Fibroblast of gingiva (primary cell): ENCODE data around the gene FUBP3.
"Not testable (repeated sequence)": the region's sequence is repeated elsewhere in the genome, so short reads cannot be mapped to it uniquely, and the experiment has no call there.

Source experiments
- DNase-seq: peaks from one replicate; pipeline ENCODE4 v3.0.0-alpha.2; 2011; ENCODE audit warnings: low read depth

FUBP3 gene

DNA sequence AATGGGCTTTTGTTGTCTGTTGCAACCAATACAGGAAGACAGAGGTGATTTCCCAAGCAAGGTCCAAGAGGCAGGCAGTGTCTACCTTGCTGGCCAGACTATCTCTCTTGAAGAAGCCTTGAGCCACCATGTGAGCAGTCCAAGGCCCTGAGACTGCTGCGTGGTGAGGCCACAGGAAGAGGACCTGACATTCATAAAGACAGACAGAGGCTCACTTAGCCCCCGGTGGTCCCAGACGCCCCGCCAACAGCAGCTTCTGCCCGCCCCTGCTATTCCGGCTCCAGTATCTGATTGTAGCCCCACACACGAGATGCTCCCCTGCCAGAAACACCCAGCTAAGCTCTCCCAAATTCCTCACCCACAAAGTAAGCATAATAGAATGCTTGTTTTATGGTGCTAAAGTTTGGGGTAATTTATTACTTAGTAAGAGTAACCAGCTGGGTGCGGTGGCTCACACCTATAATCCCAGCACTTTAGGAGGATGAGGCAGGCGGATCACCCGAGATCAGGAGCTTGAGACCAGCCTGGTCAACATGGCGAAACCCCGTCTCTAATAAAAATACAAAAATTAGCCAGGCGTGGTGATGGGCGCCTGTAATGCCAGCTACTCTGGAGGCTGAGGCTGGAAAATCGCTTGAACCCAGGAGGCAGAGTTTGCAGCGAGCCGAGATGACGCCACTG is 22.8 kb upstream of the FUBP3 start:
- DNase-seq = no peak

DNA sequence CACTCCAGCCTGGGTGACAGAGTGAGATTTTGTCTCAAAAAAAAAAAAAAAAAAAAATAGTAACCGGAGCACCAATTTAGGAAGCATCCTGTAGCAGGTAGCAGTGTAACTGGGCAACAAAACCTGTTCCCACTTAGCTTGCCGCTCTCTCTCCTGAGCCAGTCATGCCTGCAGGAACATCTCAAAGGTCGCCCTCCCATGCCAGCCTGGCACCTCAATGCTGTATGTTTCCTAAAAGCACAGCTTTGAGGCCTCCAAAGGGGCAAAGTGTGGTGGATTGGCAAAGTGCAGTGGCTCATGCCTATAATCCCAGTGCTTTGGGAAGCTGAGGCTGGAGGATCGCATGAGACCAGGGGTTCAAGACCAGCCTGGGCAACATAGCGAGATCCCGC is 22.3 kb upstream of the FUBP3 start:
- DNase-seq = no peak

DNA sequence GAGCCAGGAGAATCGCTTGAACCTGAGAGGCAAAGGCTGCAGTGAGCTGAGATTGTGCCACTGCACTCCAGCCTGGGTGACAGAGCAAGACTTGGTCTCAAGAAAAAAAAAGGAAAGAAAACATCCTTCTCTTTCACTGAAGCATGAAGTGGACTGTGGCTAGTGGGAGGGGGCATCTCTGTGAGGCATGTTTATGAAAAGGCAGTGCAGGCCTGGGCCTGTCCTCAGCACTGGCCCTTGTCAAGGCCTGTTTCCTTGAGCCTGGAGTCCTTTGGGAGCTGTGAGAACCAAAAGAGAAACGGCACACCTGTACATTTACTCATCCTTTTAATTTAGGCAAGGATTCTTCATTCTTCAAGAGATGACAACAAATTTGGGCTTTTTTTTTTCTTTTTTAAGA is 18.3 kb upstream of the FUBP3 start:
- no peak for DNase-seq

DNA sequence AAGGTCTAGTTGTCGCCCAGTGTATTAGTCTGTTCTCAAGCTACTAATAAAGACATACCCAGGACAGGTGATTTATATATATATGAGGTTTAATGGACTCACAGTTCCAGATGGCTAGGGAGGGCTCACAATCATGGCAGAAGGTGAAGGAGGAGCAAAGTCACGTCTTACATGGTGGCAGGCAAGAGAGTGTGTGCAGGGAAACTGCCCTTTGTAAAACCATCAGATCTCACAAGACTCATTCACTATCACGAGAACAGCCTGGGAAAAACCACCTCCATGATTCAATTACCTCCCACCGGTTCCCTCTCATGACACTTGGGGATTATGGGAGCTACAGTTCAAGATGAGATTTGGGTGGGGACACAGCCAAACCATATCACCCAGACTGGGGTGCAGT is 16.9 kb upstream of the FUBP3 start:
- DNase-seq = not testable (repeated sequence)

DNA sequence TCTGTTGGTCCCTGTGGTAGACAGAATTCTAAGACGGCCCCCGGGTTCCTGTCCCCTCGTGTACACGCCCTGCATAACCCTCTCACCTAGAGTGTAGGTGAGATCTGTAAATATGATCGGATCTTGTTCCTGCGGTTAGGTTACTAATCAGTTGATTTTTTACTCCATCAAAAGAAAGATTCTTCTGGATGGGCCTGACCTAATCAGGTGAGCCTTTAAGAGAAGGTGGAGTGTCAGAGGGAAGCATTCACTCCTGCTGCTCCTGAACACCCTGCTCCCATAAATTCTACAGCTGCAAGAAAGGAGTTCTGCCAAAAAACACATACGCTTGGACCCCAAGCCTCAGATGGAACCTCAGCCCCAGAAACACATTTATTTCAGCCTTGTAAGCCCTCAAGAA is 15.6 kb upstream of the FUBP3 start:
- no peak for DNase-seq

DNA sequence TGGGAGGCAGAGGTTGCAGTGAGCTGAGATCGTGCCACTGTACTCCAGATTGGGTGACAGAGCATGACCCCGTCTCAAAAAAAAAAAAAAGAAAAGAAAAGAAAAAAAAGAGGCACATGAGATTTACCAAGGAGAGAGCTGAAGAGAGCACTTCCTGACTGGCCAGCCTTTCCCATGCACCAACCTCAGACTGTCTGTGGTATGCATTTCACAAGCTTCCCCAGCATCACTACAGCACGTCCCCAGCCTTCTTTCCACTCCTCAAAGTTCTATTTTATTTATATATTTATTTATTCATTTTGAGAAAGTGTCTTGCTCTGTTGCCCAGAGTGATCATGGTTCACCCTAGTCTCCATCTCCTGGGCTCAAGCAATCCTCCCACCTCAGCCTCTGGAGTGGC is 13.6 kb upstream of the FUBP3 start:
- peak; percentile 12 for DNase-seq

DNA sequence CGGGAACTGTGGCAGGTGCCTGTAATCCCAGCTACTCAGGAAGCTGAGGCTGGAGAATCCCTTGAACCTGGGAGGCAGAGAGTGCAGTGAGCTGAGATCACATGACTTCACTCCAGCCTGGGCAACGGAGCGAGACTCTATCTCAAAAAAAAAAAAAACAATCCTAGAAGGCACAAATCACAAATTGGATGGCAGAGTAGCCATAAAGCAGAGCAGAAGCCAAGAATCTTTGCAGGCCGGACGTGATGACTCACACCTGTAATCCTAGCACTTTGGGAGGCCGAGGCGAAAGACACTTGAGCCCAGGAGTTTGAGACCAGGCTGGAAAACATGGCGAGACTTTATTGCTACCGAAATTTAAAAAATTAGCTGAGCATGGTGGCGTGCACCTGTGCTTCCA is 9.2 kb upstream of the FUBP3 start:
- peak; percentile 34 for DNase-seq

DNA sequence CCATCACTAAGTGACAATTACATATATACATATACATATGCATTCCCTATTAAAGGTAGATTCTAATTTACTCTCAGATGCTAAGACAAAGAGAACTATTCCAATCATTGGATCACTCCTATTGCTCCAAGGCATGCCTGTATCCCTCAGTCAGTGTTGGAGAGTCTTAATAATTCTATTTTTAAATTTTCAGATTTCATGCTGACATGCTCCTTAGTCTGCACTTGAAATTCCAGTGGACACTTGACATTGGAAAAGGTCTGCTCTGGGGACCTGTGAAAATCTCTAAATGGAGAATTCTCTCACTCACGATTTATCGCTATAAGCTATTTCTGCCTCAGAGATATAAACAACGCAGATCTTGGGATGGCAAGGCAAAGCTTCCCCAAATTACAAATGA is 3.9 kb upstream of the FUBP3 start:
- DNase-seq = no peak

DNA sequence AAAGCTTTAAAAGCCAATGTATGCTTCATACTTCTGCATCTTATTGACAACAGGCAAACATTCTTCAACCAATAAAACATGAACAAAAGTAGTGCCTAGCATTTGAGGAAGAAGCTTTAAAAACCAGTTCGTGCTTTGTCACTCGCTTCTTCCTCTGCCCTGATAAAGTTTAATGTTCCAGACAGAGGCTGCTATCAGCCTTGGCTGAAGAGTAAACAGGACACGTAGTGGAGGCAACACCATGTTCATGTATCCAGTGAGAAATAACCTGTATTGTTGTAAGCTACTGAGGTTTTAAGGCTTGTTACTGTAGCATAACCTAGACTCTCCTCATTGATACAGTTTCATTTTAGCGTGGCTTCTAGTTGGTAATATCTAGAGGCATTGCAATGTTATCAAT is 3.2 kb upstream of the FUBP3 start:
- DNase-seq = no peak

DNA sequence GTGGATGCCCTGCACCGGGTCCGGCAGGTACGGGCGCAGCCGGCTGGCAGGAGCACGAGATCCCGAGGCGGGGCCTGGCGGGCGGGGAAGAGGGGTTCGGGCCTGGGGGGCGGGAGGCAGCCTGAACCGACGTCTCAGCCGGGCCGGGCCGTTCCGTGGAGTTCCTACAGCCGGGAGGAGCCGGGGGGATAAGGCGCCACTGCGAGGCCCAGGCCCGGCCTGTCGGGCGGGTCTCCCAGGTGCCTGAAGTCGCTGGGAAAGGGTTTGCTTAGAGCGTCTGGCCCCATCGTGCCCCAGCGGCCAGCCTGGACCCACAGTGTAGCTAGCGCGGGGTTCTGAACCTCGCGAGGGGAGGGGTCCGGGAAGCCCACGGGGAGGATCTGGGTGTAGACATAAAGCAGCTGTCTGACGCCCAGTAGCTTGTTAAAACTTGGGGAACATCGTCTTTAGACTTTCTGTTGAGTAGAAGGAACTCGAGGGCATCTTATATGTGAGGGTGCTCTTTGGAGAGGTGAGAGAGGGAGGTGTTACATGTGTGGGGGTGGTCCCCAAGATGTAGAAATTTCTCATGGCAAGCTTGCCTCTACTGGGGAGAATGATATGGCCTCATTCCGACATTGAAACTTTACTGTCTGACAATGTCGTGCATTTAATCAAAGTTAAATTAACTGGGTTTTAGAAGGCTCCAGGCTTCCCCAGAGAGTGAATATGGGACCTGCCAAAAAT is 524 bp downstream of the FUBP3 start:
- no peak for DNase-seq

DNA sequence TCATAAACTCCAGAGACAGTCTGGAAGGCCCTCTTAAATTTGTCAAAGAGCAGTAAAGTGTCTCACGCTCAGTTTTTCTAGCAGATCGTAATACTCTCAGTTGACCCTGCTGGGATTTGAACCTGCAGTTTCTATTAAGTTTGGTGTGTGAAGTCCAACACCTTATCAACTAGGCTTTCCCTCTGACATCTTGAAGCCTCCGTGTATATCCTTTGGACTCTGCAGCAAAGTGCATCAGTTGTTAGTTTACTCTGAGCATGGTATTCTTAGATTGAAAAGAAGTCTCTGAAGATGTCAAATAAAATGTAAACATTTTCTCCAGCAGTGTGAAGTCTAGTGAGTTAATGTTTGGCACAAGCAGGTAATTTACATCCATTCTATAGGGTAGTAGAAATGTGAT is 2.4 kb downstream of the FUBP3 start:
- DNase-seq = no peak

DNA sequence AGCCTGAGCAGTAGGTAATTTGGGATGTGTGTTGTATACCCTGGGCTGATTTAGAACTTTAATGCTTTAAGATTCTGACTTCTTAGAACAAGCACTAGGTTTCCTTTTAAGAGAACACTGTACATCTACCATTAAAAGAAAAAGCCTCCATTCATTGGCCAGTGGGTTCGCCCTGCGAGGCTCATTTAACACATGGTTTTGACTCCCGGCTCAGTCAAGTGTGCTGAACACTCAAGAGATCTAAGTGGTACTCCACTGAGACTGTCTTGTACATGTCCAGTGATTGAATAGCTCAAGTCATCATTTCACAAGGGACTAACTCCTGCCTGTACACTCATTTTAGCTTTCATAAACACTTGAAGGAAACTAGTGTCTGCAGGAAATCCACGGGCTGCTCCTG is 3.9 kb downstream of the FUBP3 start:
- no peak for DNase-seq

DNA sequence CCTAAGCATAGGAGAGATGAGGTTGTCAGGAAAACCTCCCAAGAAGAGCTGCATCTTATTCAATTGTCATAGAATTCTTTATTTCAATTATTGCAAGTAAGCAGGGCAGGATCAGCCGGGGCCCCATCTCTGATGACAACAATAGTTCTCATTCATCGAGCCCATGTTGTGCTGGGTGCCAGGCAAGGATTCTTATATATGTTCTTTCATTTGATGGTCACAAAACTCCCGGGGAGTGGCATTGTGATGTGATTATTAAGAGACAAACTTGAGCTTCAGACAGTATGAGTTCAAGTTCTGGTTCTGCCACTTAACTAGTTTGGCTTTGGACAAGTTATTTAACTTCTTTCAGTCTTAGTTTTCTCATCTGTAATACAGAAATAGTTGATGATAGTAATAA is 8.5 kb downstream of the FUBP3 start:
- no peak for DNase-seq

DNA sequence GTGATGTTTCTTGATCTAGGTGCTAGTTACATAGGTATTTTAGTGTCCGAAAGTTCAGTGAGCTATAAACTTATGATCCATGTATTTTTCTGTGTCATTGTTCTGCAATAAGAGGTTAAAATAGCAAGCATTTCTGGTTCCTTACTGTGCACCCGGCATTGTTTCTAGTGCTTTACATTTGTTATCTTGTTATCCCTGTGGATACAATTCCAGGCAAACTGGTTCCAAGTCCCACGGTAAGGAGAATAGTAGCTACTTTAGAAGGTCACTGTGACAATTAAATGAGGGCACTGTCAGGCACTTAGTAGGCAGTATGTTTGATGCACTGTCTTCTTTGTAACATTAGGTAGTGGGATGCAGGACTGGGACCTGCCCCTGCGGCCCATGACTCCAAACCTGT is 9.0 kb downstream of the FUBP3 start:
- DNase-seq = no peak

DNA sequence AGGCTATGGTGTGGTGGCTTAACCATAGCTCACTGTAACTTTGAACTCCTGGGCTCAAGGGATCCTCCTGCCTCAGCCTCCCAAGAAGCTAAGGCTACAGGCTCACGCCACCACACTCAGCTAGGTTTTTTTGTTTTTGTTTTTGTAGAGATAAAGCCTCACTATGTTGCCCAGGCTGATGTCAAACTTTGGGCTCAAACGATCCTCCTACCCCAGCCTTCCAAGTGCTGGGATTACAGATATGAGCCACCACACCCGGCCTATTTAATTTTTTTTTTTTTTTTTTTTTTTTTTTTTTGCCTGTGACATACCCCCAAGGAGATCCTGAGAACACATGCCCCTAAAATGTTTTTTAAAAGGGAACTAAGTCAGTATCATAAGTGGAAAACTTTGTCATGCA is 10.4 kb downstream of the FUBP3 start:
- DNase-seq = no peak

DNA sequence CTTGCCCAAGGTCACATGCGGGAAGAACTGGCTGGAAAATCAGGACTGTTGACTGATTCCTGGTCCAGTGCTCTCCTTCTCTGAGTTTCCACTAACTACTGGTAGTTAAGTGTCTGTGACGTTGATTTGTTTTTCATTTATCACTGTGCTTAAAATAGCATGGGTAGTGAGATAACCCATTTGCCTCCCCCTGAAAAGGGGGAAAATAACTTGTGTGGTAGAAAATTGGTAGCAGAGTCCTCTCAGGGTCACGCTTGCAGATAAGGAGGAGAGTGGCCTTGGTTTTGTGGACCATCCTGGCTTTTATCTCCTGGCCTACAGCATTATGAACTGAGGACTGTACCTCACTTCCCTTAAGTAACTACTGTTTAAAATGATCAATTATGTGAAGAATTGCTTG is 10.9 kb downstream of the FUBP3 start:
- DNase-seq = no peak

DNA sequence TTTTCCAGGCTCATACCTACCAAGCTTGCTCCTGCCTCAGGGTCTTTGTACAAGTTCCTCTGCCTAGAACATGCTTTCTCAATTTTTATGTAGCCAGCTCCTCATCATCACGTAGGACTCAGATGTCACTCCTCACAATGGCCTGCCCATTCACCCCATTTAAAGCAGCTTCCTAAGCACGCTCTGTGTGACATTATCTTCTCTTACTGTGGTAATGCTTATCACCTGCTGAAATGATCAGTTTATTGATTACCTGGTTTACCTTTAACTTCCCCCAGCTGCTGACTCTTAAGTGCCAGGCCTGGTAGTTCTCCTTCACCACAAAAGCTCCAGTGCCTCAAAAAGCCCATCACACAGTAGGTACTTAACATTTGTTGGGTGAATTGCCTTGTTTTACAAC is 13.6 kb downstream of the FUBP3 start:
- no peak for DNase-seq

DNA sequence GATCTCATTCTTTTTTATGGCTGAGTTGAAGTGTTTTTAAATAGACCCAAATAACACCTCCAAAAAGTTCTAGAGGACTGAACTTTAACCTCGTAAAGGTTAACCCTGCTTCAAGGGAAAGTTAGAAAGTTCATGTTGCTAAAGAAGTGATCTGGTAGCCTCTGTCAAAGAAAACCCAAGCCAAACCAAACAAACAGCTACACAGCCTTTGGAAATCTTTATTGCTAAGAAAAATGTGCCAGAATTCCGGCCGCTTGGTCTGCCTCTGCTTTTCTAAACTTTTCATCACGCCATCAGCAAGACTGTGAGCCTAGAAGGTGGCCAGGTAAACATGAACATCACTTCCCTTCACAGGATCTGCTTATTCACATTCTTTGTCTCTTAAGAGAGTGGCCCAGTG is 17.9 kb downstream of the FUBP3 start:
- no peak for DNase-seq

DNA sequence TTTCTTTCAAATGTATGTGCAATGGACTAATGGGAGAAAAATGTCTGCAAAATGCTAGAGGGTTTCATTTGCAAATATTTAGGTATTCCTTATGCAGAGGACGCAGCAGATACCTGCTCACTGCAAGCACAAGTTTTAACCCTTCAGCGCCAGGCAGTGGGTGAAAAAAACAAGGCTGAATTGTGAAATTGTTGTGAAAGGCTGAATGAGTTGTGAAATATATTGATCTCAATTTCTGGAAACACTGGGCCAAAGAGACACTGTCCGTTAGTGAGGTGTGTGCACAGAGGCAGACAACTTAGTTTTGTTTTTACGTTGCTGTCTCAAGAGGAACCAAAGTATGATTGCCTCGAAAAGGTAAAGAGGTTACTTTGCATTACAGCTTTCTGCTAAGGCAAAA is 18.8 kb downstream of the FUBP3 start:
- DNase-seq = no peak

DNA sequence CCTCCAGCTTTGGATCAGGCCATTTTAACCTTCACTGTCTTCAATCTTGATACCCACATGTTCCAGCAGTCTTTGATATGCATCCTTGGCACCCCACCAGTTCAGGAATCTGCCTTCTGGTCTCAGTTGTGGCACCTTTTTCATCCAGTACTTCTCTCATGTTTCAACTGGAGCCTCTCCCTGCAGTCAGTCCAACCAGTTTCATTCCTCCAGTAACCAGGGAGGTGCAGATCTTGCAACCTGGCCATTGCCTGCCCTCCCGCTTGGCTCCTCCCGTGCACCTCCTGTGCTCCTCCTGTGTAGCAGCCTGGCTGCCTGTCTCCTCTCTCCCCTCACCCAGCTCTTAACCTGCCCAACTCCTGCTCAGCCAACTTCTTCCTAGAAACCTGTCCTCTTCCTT is 20.2 kb downstream of the FUBP3 start:
- DNase-seq = no peak

DNA sequence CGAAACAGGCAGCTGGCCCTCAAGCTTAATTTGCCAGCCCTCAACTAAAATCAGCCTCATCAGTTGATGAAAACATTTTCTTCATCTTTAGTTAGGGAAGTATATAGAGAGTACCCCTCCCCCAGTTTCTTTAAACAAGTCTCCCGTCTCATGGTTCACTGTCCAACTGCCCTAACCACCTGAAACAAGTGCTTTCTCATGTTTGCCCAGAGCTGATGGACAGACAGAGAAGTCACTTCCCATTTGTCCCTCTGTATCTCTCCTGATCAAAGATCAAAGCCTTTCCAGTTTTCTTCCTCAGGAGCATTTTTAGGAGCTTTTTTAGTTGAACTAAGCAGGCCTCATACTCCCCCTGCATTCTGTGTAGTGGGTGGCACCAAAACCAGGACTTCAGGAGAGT is 21.7 kb downstream of the FUBP3 start:
- DNase-seq = no peak

DNA sequence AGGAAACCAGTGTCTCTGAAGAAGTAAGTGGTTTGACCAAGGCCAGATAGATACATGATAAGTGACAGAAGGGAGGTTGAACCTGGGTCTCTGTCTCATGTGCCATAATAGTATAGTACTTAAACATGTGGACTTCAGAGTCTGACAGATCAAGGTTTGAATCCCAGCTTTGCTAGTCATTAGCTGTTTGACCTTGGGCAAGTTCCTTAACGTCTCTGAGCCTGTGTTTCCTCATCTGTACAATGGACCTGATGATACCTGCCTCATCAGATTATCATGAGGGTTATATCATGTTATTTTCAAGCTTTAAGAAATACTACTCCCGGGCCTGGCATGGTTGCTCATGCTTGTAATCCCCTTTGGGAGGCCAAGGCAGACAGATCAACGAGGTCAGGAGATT is 24.9 kb downstream of the FUBP3 start:
- DNase-seq = no peak

DNA sequence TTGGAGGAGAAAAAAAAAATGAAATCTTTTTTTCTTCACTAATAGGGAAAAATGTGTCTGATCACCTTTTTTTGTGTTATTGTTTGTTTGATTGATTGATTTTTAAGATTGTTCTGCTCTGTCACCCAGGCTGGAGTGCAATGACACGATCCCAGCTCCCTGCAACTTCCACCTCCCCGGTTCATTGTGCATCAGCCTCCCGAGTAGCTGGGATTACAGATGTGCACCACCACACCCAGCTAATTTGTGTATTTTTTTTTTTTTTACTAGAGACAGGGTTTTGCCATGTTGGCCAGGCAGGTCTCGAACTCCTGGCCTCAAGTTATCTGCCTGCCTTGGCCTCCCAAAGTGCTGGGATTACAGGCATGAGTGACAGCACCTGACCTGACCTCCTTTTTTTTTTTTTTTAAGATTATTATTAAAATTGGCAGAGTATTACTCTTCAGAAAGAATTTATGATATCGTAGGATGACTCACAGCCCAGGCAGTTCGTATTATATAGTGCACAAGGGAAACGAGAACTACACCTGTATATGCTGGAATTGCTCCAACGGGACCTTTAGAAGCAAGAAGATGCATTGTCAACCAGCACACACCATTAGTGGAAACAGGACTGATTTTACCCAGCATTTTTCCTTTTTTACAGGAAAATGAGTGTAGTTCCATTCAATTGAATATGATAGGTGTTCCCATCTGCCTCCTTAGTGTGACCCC is 27.7 kb downstream of the FUBP3 start:
- DNase-seq = no peak
